HepG2 (cell line): ENCODE results near the gene HBEGF. TPM values are rescaled to one million over a fixed set of nuclear protein-coding genes. Genes with fewer than 3 reads are reported as not detected.

Source experiments
- CTCF ChIP-seq: sonication (generic); formaldehyde crosslinking; IDR thresholded peaks from 2 replicates; pipeline ENCODE4 v1.5.0; 2020; ENCODE audit warnings: mild to moderate bottlenecking, missing genetic modification reagents, moderate library complexity
- DZIP1 ChIP-seq: sonication (generic); formaldehyde crosslinking; IDR thresholded peaks from 2 replicates; pipeline ENCODE4 v1.5.0; 2020; ENCODE audit warnings: mild to moderate bottlenecking, missing genetic modification reagents
- E2F5 ChIP-seq: sonication (generic); formaldehyde crosslinking; conservative IDR thresholded peaks from 2 replicates; pipeline ENCODE4 v1.4.0; 2020; ENCODE audit warnings: missing genetic modification reagents
- ERF ChIP-seq: IDR thresholded peaks from 2 replicates; pipeline ENCODE4 v1.6.1; 2018; ENCODE audit warnings: missing biosample characterization, missing genetic modification reagents
- IKZF5 ChIP-seq: IDR thresholded peaks from 2 replicates; pipeline ENCODE4 v1.6.1; 2018; ENCODE audit warnings: missing genetic modification reagents, mild to moderate bottlenecking, missing compliant biosample characterization
- JARID2 ChIP-seq: sonication (generic); formaldehyde crosslinking; IDR thresholded peaks from 2 replicates; pipeline ENCODE4 v1.8.1; 2023; ENCODE audit warnings: missing genetic modification reagents, inconsistent platforms; ENCODE audit not compliant: insufficient replicate concordance
- MIXL1 ChIP-seq: IDR thresholded peaks from 2 replicates; pipeline ENCODE4 v1.6.1; 2016
- PHF5A ChIP-seq: IDR thresholded peaks from one replicate; pipeline ENCODE4 v1.6.1; 2018; ENCODE audit warnings: low read depth, missing genetic modification reagents; ENCODE audit not compliant: unreplicated experiment
- RAD21 ChIP-seq: fragments of 450-650 bp; formaldehyde crosslinking; IDR thresholded peaks from 2 replicates; pipeline ENCODE4 v1.5.0; 2020; ENCODE audit warnings: mild to moderate bottlenecking
- TFDP1 ChIP-seq: IDR thresholded peaks from 2 replicates; pipeline ENCODE4 v1.6.1; 2016; ENCODE audit warnings: missing compliant biosample characterization, missing genetic modification reagents, borderline replicate concordance
- ZFX ChIP-seq: sonication (generic); formaldehyde crosslinking; IDR thresholded peaks from 2 replicates; pipeline ENCODE4 v1.4.0; 2020; ENCODE audit warnings: mild to moderate bottlenecking, low read depth, missing genetic modification reagents, moderate library complexity
- ZNF609 ChIP-seq: sonication (generic); formaldehyde crosslinking; IDR thresholded peaks from 2 replicates; pipeline ENCODE4 v1.4.0; 2020; ENCODE audit warnings: mild to moderate bottlenecking, missing genetic modification reagents, borderline replicate concordance
- polyA plus RNA-seq, 8 experiments: library from polyadenylated mRNA; depleted of rRNA in 3 of 8; stranded (reverse) in 7 of 8; unstranded in 1 of 8; fragments of >200 nt; fragmentation: Illumina TruSeq in 4 of 8; extraction: Trizol in 4 of 8; gene quantifications; 2 replicates each; pipeline versions ENCODE4 v1.2.1 to v1.2.3, GENCODE V29; 2011 to 2016; ENCODE audit warnings: low read depth in 4 of 8, missing spikeins in 1 of 8, mixed read lengths in 1 of 8; ENCODE audit not compliant: insufficient read depth in 1 of 8
- total RNA-seq, 5 experiments: library from RNA; depleted of rRNA; stranded (reverse); fragments of >200 nt; fragmentation: Illumina TruSeq; extraction: Trizol; gene quantifications; 2 replicates each; pipeline ENCODE4 v1.2.3, GENCODE V29; 2016; ENCODE audit warnings: low read depth in 1 of 5

HBEGF gene
- total and polyA plus RNA-seq, 2 of the 13 experiments (the other 11 are each of a cell fraction or from before 2014, with no cell fraction given), result 1.7 to 5.0 TPM

GRCh38 chr5:140346348-140347221, at the start of gene HBEGF (continued):
- peak; percentile 58 for TF ChIP-seq CTCF
- TF ChIP-seq PHF5A (CRISPR knock-in tag), result peak; percentile 40
- 0 out of 2 replicates have a peak, but pooled peaks have one; percentile 35 for TF ChIP-seq ZNF609 (CRISPR knock-in tag)
- no peak for TF ChIP-seq MIXL1 (CRISPR knock-in tag)
- TF ChIP-seq E2F5 (CRISPR knock-in tag), result 0 out of 2 replicates have a peak, but pooled peaks have one; percentile 10
- TF ChIP-seq TFDP1 (CRISPR knock-in tag), result peak; percentile 6; the same call in 1 of the 2 replicates
- peak; percentile 45; the same call in 1 of the 2 replicates for TF ChIP-seq IKZF5 (CRISPR knock-in tag)
- TF ChIP-seq ERF, result peak; percentile 36; the same call in 1 of the 2 replicates
- 0 out of 2 replicates have a peak, but pooled peaks have one; percentile 32 for TF ChIP-seq RAD21 (CRISPR knock-in tag)
- peak; percentile 77; the same call in 1 of the 2 replicates for TF ChIP-seq DZIP1
- TF ChIP-seq JARID2 (CRISPR knock-in tag), result peak; percentile 10
- TF ChIP-seq ZFX, result peak; percentile 55
